22Rv1 (cell line): Measurements from ENCODE around the gene COA3.

Source experiments
- H3K27ac ChIP-seq: fragments of 450-650 bp; 2 replicates; pipeline ENCODE4 v1.5.1; 2017
- CTCF ChIP-seq: fragments of 450-650 bp; IDR thresholded peaks from 2 replicates; pipeline ENCODE4 v1.5.1; 2017; ENCODE audit warnings: mild to moderate bottlenecking
- ZFX ChIP-seq: fragments of 450-650 bp; IDR thresholded peaks from 2 replicates; pipeline ENCODE4 v1.6.1; 2017; ENCODE audit warnings: antibody characterized with exemption, borderline replicate concordance

Gene COA3

GRCh38 chr17:42784811-42785592 is 13.5 kb downstream of the COA3 start:
- H3K27ac ChIP-seq: no peak overlapping the region
- no peak for TF ChIP-seq CTCF
- no peak for TF ChIP-seq ZFX

- no peak overlapping the region for H3K27ac ChIP-seq
- no peak for TF ChIP-seq ZFX
- no peak for TF ChIP-seq CTCF
Observed at GRCh38 chr17:42784409-42784808, 14.1 kb downstream of the COA3 start.

GRCh38 chr17:42783791-42784138 is 14.7 kb downstream of the COA3 start:
- TF ChIP-seq ZFX (no peak), CTCF (no peak)
- no peak overlapping the region for H3K27ac ChIP-seq

GRCh38 chr17:42783062-42783790 is 15.3 kb downstream of the COA3 start:
- H3K27ac ChIP-seq: no peak overlapping the region
- TF ChIP-seq ZFX (no peak), CTCF (no peak)

GRCh38 chr17:42782166-42783061 is 16.1 kb downstream of the COA3 start:
- H3K27ac ChIP-seq: no peak overlapping the region

DNA sequence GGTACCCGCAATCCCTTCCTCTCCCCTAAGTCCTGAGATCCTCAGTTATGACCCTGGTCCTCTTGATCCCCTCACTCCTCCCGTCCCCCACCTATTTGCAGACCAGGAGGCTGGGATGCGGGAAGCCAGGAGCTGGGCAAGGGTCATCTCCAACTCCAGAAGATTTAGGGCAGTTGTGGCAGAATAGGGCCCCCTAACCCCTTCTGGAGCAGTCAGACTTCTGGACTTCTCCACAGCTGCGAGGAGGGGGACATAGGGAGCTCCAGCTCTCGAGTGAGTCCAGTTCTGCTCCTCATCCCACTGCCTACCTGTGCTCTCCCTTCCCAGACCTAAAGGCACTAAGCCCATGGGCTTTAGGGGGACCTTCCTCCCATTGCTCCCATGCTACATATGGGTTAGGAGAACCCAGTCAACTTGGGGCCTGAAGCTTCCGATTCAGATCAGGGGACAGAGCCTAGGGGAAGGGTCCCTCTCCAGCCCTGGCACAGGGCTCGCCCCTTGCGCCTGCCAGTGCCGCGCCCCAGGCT is 16.8 kb downstream of the COA3 start:
- no peak overlapping the region for H3K27ac ChIP-seq
- TF ChIP-seq ZFX: no peak
- TF ChIP-seq CTCF: no peak

More at GRCh38 chr17:42782166-42783061, 16.1 kb downstream of the COA3 start:
- TF ChIP-seq ZFX (no peak), CTCF (no peak)
